ENCODE data around the gene IQSEC1. TPM values are rescaled to one million over a fixed set of nuclear protein-coding genes. Genes with fewer than 3 reads are reported as not detected.

IQSEC1 gene
- total RNA-seq, 2 donors from 2014 or later = 58.2 to 94.2 TPM

DNA sequence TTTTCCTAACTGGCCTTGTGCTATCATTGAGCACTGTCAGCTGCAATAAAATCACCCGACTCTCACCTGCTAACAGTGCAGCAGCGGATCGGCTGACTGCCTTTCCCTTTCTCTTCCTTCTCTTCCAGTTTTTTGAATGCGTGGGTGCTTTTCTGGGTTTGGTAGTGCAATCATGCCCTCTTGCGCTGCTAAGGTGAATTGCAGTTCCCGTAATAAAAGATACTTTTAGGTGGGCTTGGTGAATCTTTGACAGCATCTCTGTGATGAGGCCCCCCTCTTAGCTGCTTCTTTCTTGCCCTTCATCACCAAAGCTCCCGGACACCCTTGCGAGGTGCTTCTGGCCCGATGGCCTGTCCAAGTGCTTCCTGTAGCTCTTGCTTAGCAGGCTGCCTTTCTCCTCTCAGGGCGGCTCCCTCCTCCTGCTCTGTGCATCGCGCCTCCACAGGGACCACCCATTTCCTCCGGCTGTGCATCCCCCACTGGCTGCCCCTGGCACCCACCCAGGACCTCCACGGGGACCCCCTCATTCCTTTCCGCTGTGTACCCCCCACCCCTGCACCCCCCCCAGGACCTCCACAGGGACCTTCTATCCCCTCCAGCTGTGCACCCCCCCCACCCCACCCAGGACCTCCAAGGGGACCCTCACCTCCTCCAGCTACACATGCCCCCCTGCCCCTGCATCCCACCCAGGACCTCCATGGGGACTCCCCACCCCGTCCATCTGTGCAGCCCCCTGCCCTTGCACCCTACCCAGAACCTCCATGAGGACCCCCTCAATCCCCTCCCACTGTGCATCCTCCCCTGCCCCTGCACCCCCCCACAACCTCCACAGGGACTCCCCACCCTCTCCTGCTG lies 181.0 kb downstream of the IQSEC1 start:
- H3K36me3 ChIP-seq = no peaks in the 10 kb centered on the region
- no peaks in the 10 kb centered on the region for H3K27me3 ChIP-seq (replicated peaks; ENCODE audit: insufficient read depth)
- H3K4me3 ChIP-seq = peak overlapping the region in 1 of 2 donors; percentile 12
- DNase-seq (ENCODE audit: low spot score) = peak; percentile 42
- H3K27ac ChIP-seq = no peak overlapping the region
- TF ChIP-seq CTCF (IDR thresholded peaks at IDR 0.05) (peak; percentile 68 to 88 (median 77)), POLR2A (IDR thresholded peaks at IDR 0.05) (no peak), POLR2AphosphoS5 (IDR thresholded peaks at IDR 0.05) (peak; percentile 60)
- intact Hi-C loops (cut with DNase I) = loop anchor here (1.0 kb wide), 1 partner anchor 24 kb away; no protein-coding TSS in a partner anchor
- no peaks in the 10 kb centered on the region for H3K9me3 ChIP-seq
- no peaks in the 10 kb centered on the region for H3K4me1 ChIP-seq (replicated peaks)
- 12% methylated on average over 16 of the region's 16 CpGs for WGBS

DNA sequence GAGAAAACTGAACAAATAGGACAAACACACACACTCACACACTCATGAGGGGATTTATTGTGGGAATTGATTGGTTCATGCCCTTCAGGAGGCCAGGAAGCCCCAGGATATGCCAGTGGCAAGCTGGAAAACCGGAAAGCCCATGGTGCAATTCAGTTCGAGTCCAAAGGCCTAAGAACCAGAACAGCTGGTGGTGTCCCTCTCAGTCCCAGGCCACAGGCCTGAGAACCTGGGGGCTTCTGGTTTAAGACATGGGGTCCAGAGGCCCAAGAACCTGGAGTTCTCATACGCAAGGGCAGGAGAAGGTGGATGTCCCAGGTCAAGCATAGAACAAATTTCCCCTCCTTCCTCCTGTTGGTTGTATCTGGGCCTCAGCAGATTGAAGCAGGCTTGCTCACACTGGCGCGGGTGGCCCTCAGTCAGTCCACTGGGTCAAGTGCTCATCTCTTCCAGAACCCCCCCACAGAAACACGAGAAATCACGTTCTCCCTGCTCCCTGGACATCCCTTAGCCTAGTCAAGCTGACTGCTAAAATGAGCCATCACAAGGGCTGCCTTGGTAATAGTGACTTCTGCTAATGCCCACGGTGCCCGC lies 181.7 kb downstream of the IQSEC1 start:
- no peak for DNase-seq (ENCODE audit: low spot score)
- Histone ChIP-seq H3K9me3 (no peaks in the 10 kb centered on the region), H3K27me3 (replicated peaks; ENCODE audit: insufficient read depth) (no peaks in the 10 kb centered on the region), H3K27ac (no peak overlapping the region), H3K4me3 (peak overlapping the region in 1 of 2 donors; percentile 12), H3K36me3 (no peaks in the 10 kb centered on the region), H3K4me1 (replicated peaks) (no peaks in the 10 kb centered on the region)
- 52% methylated on average over 9 of the region's 9 CpGs for WGBS
- no peak for TF ChIP-seq POLR2AphosphoS5 (IDR thresholded peaks at IDR 0.05)
- no peak for TF ChIP-seq CTCF (IDR thresholded peaks at IDR 0.05)
- TF ChIP-seq POLR2A (IDR thresholded peaks at IDR 0.05) = no peak
- intact Hi-C loops (cut with DNase I) = no loop called here

DNA sequence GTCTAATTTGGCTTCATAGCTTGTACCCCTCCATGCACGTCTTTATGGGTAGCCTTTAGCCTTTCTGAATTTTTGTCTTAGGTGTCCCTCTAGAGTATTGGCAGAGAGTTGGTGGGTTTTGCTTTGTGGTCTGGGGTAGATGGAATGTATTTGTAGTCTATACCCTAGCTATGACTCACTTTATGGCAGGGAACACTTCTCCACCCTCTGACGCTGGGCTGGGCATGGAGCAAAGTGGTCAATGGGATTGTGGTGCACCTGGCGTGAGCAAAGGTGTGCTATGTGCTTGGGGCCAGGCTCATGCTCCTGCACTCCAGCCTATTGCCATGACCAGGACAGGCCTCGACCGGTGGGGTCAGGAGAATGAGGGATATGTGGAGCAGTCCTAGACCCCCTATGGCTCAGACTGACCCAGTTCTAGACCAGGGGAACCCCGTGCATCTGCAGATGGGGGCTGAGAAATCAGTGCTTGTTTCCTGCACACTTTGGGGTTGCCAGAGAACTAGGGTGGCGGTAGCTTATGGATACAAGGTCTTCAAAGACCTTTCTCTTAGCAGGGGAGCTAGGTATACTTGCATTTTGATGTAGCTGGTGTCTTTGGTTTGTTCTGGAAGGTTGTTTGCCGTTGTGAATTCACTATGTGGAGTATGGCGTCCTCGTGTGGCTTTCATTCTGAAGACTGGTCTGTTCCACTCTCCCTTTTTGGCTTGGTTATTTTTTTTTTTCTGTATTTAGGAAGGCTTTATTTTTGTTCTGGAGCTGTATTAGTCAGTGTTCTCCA lies 182.4 kb downstream of the IQSEC1 start:
- no peak for DNase-seq (ENCODE audit: low spot score)
- Histone ChIP-seq H3K27ac (no peak overlapping the region), H3K4me1 (replicated peaks) (no peaks in the 10 kb centered on the region), H3K36me3 (no peaks in the 10 kb centered on the region), H3K4me3 (no peak overlapping the region), H3K9me3 (no peaks in the 10 kb centered on the region), H3K27me3 (replicated peaks; ENCODE audit: insufficient read depth) (no peaks in the 10 kb centered on the region)
- WGBS = 89% methylated on average over 10 of the region's 10 CpGs
- intact Hi-C loops (cut with DNase I) = no loop called here
- TF ChIP-seq POLR2AphosphoS5 (IDR thresholded peaks at IDR 0.05) = no peak

GRCh38 chr3:12886736-12887135 lies 186.5 kb downstream of the IQSEC1 start:
- Histone ChIP-seq H3K27me3 (replicated peaks; ENCODE audit: insufficient read depth) (no peaks in the 10 kb centered on the region), H3K4me1 (replicated peaks) (no peaks in the 10 kb centered on the region), H3K36me3 (no peaks in the 10 kb centered on the region), H3K4me3 (no peak overlapping the region), H3K9me3 (no peaks in the 10 kb centered on the region), H3K27ac (no peak overlapping the region)
- DNase-seq (ENCODE audit: low spot score) = no peak
- TF ChIP-seq POLR2AphosphoS5 (IDR thresholded peaks at IDR 0.05) = no peak
- no peak for TF ChIP-seq POLR2A (IDR thresholded peaks at IDR 0.05)
- no peak for TF ChIP-seq CTCF (IDR thresholded peaks at IDR 0.05)
- 65% methylated on average over 12 of the region's 12 CpGs for WGBS
- intact Hi-C loops (cut with DNase I) = no loop called here

DNA sequence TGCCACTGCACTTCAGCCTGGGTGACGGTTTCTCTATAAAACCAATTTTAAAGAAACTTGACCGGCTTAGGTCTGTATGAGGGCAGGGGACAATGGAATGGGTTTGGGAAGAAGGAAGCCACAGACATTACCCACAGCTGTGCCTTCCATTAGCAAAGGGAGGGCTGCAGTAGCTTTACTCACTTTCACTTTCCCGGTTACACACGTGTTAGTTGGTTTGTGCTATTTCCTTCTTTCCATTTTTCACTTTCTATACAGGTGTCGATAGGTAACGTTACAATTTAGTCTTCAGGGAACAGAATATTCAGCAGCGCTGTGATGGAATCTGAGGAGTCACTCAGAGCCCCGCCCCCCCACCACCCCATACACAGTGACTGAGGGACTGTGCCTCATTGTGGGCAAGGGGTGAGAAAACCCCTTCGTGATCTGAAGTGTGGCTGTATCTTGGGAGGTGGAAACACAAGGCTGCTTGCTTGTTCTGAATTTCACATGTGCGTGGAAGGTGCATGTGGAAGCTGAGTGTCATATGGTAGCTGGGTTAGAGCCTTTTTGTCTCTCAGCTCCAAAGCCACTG lies 187.0 kb downstream of the IQSEC1 start:
- intact Hi-C loops (cut with DNase I) = no loop called here
- TF ChIP-seq POLR2A (IDR thresholded peaks at IDR 0.05) (no peak), POLR2AphosphoS5 (IDR thresholded peaks at IDR 0.05) (no peak), CTCF (IDR thresholded peaks at IDR 0.05) (no peak)
- DNase-seq (ENCODE audit: low spot score) = no peak
- no peaks in the 10 kb centered on the region for H3K27me3 ChIP-seq (replicated peaks; ENCODE audit: insufficient read depth)
- H3K9me3 ChIP-seq = no peaks in the 10 kb centered on the region
- no peaks in the 10 kb centered on the region for H3K4me1 ChIP-seq (replicated peaks)
- H3K36me3 ChIP-seq = no peaks in the 10 kb centered on the region
- H3K4me3 ChIP-seq = no peak overlapping the region
- 76% methylated on average over 10 of the region's 10 CpGs for WGBS
- H3K27ac ChIP-seq = no peak overlapping the region

Data from prostate gland (tissue), 2 donors.